ENCODE results near the gene RAD51B.
A peak's percentile ranks its signal among the peaks of the same experiment; 100 is the strongest.
"Not testable (repeated sequence)": the region's sequence is repeated elsewhere in the genome, so short reads cannot be mapped to it uniquely, and the experiment has no call there.

The RAD51B gene

DNA sequence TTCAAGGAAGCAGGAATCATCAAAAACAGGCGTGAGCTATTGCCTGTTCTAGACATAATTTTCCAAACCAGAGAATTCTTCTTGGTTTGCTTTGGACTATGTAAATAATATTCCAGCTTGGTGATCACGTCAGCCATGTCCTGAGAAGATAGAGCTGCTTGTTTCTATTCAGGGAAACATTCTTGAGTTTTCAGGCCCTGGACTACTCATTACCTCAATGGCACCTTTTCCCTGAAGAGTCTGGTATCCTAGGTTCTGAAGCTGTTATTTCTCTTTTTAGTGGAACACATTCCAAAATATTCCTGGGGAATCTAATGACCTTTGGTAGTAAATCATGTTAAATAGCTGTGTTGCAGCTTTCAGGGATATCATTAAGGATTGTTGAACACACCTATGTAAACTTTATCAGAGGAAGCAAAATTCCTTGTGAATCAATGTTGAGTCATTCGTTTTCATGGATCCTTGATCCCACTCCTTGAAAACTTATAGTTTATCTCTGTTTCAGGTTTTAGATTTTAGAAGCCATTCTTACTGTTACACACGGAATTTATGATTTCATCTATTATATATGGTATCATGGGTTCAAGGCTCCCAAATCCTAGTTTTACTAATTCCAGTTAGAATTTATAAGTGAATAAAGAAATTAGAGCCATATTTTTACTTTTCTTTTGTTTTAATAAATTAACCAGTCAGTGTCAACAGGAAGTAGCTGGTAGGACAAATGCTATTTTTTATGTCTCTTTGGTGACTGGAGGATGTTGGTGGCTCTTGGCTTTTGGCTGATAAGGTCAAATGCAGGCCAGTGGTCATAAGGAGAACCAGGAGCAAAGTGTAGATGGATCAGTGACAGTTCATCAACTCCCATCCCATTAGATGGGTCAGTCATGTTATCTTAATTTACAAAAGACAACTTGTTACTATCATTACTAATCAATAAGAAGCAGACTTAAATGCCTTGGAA is 593.2 kb downstream of the RAD51B start:
- DNase-seq (ENCODE audit: low read depth), result no peak

DNA sequence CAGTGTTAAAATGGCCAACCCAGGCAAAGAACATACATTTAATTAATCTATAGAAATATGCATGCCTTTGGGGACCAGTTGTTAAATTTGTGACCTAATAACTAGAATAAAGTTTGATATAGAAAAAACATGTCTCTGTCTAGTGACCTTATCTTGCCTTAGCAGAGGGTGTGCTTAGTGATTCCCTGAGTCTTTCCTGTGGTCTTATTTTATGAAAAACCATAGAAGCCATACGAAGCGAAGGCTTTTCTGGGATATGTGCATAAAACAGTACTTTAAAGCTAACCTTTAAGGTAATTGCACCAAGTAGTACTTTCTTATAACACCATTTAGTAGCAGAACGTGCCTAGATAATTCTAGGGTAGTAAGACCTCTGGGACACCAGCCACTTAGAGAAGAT is 593.9 kb downstream of the RAD51B start:
- no peak for DNase-seq (ENCODE audit: low read depth)

DNA sequence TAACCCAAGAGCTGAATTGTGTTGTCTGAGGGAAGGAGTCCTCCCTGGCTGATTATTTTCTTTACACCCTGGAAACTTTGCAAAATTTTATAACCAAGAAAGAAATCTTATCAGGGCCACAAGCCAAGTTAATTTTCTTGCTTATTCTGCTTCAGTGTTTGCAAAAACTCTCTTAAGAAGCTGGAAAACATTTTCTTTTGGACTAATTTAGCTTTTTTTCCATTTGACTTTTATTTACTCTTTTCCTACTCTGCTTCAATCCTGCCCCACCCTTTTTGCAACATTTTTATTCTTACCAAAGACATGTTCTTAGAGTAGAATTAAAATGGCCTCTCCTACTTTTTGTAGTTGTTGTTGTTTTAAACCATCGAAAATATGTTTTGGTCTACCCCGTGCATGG is 594.5 kb downstream of the RAD51B start:
- DNase-seq (ENCODE audit: low read depth), result no peak

DNA sequence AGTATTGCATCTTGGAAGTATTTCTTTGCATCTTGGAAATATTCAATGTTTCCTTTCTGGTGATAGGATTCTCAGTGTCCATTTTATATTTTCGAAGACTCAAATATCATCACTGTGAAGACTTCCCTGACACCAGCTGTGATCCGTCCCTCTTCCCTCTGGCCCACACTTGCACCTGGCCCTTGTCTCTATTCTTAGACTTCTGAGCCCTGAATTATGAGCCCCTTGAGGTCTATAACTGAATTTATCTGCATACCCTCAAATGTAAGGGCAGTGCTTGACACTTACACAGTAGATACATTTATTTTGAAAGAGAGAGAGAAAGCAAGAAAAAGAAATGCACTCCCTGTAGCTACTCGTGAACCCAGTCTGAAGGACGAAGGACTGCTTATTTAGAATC is 596.6 kb downstream of the RAD51B start:
- no peak for DNase-seq (ENCODE audit: low read depth)

DNA sequence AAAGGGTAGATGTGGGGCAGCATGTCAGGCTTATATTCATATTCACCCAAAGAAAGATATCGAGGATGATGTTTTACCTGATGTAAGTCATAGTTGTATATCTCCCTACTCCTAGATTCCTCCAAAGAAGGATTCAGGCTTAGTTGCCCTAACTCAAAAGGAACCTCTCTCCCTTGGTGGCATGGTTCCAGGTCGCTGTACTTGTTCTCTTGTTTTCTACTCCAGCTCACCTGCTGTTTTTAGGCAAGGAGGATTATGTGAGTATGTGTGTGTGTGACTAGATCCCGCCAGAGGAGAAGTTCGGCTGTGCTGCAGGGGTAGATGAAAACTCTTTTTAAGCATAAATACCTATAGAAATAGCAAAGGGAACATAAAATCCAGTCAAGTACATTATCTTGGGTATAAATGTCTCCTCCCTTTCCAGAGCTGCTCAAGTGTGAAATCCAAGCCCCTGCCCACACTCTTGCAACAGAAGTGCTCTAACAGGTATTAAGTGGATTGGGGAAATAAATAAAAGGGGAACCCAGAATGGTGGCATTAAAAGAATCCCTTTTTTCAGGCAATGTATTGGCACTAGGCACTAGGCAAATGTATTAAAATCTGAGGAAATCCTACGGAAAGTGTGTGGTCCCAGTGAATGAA is 597.6 kb downstream of the RAD51B start:
- no peak for DNase-seq (ENCODE audit: low read depth)

DNA sequence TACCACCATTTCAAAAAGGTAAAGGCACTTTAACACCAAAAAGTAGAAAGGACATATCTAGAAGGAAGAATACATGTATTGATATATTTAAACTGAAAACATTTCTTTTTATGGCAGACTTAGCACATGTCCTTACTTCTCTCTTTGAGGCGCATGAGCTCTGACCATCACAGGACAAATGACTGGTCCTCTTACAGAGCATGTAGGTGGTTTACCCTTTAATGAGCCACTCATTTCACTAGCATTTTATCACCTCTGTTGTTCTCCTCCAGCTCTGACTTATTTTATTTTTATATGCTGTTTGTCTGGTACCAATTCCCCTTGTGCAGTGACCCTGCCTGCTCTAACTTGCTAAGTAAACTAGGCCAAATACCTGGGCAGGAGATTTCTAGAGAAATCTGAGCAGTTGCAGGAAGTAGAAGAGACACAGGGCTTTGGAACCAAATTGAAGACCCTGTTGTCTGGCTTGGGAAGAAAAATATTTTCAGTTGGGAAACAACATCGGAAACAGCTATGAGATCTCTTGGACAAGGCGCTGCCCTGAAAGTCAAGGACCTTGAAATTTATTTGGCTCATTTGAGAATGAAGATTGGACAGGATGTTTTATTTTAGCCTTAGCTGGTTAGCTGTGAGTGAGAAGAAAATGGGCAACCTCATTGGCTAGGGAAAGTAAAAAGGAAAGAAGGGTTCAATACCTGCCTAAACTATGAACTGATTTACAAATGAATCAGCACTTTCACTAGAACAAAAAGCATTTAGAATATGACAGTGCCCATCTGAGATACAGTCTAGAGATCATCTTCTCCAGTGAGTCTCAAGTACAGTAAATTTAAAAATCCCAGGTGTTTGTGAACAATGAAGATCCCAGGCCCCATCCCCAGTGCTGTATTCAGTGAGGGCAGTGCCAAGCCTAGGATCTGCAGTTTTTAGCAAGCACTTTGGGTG is 598.9 kb downstream of the RAD51B start:
- no peak for DNase-seq (ENCODE audit: low read depth)

DNA sequence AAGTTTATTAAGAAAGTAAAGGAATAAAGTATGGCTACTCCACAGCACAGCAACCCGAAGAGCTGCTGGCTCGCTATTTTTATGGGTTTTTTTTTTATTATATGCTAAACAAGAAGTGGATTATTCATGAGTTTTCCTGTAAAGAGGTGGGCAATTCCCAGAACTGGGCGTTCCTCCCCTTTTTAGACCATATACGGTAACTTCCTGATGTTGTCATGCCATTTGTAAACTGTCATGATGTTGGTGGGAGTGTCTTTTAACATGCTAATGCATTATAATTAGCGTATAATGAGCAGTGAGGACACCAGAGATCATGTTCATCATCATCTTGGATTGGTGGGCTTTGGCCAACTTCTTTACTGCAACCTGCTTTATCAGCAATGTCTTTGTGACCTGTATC is 600.8 kb downstream of the RAD51B start:
- no peak for DNase-seq (ENCODE audit: low read depth)

DNA sequence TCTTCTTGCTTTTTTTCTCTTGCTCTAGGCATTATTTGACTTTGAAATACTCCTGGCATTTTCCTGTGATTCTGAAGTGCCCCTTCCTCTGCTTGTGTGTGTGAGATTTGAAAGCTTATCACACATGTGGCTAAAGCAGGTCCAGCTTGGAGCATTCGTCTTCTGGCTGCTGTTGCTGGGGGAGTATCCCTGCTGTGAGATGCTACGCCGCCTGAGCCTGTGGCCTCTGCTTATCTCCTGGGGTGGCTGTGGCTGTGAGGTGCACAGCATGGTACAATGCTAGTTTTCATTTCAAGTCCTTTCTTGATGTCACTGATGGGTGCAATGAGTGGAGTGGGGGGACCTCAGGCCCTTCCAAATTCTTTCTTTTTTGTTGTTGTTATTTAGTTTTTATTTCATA is 601.5 kb downstream of the RAD51B start:
- DNase-seq (ENCODE audit: low read depth), result no peak

DNA sequence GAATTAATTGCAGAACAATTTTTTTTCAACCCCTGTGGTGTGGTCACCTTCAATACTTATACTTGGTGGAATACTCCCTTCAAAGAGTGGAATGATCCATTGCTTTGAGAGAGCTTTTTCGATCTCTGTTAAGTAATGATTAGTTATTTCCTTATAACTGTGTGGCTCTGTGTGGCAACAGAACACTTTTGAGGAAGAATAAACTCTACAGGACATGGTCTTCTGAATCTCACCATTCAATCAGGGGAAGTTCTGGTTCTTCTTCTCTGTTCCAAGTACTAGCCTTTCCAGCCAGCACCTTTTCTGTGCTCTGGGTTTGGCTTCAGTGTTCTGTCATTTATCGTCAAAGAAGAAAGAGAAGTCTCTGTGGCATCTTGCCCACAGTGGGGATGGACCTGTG is 604.1 kb downstream of the RAD51B start:
- no peak for DNase-seq (ENCODE audit: low read depth)

DNA sequence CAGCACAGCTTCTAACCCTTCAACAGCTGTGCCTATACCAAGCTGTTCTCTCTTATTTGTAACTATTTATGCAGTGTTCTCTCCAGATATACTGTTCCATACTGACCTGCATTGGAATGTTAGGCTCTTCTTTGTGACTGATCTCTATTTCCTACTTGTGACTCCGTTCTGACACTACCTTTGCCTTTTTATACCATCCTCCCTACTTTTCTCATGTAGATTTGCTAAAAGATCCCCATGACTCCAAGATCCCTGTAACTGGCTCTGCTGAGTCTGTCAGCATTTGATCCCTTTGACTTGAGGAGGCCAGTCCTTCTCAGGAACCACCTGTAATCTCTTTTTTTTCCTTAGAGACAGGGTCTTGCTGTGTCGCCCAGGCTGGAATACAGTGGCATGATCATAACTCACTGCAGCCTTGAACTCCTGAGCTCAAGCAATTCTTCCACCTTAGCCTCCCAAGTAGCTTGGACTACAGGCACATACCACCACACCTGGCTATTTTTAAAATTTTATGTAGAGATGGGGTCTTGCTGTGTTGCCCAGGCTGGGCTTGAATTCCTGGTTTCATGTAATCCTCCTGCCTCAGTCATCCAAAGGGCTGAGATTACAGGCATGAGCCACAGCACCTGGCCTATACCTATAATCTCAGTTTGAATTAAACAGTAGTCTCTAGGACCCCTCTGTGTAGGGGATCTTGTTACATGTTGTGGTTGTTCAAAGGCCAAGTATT is 605.0 kb downstream of the RAD51B start:
- DNase-seq (ENCODE audit: low read depth), result no peak

DNA sequence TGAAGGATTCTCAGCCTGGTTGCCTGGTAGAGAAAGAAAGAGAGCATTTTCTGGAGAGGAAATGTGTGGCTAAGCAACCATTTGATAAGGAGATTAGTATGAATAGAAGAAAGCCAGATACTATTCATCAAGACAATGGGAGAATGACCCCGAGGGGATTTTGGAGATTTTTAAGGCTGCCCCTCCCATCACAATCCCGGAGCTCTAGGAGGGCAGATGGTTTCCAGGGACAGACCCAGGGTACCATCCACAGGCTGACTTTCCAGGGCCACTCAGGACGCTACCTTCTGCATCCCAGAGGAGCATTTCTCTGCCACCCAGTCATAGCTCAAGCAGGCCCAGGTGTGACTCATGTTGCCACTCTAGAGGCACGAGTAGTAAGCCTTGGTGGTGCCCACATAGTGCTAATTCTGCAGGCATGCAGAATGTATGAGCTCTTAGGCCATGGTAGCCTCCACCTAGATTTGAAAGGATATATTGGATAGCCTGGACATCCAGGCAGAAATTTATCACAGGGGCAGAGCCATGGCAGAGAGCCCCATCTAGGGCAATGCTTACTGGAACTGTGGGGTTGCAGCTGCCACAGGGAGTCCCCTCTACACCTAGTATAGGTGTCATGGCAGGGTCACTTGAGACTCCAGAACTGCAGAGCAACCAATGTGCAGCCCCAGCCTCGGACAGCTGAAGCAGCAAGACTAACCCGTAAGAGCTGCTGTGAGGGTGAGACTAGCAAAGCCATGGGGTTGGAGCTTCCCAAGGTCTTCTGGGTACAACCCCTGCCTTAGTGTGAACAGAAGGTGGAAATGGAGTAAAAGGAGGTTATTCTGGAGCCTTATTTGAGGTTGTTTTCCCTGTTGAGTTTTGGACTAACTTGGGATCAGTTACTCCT is 607.3 kb downstream of the RAD51B start:
- no peak for DNase-seq (ENCODE audit: low read depth)

DNA sequence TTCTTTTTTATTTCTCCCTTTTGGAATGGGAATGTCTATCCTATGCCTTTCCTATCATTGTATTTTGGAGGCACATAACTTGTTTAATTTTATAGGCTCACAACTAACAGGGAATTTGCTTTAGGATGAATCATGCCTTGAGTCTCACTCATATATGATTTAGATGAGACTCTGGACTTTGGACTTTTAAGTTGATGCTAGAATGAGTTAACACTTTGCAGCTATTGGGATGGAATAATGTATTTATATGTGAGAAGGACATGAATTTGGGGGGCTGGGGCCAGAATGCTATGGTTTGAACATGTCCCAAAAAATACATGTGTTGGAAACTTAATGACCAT is 607.9 kb downstream of the RAD51B start:
- no peak for DNase-seq (ENCODE audit: low read depth)

DNA sequence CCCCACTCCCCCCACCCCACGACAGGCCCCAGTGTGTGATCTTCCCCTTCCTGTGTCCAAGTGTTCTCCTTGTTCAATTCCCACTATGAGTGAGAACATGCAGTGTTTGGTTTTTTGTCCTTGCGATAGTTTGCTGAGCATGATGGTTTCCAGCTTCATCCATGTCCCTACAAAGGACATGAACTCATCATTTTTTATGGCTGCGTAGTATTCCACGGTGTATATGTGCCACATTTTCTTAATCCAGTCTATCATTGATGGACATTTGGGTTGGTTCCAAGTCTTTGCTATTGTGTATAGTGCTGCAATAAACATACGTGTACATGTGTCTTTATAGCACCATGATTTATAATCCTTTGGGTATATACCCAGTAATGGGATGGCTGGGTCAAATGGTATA is 609.3 kb downstream of the RAD51B start:
- not testable (repeated sequence) for DNase-seq (ENCODE audit: low read depth)

DNA sequence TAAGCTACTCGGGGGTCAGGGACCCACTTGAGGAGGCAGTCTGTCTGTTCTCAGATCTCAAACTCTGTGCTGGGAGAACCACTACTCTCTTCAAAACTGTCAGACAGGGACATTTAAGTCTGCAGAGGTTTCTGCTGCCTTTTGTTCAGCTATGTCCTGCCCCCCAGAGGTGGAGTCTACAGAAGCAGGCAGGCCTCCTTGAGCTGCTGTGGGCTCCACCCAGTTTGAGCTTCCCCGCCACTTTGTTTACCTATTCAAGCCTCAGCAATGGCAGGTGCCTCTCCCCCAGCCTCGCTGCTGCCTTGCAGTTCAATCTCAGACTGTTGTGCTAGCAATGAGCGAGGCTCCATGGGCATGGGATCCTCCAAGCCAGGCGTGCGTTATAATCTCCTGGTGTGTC is 614.6 kb downstream of the RAD51B start:
- DNase-seq (ENCODE audit: low read depth), result not testable (repeated sequence)

DNA sequence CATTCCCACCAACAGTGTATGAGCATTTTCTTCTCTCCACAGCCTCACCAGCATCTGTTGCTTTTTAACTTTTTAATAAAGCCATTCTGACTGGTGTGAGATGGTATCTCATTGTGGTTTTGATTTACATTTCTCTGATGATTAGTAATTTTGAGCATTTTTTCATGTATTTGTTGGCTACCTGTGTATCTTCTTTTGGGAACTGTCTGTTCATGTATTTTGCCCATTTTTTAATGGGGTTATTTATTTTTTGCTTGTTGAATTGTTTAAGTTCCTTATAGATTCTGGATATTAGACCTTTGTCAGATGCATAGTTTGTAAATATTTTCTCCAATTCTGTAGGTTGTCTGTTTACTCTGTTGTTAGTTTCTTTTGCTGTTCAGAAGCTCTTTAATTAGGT is 616.1 kb downstream of the RAD51B start:
- DNase-seq (ENCODE audit: low read depth), result not testable (repeated sequence)

DNA sequence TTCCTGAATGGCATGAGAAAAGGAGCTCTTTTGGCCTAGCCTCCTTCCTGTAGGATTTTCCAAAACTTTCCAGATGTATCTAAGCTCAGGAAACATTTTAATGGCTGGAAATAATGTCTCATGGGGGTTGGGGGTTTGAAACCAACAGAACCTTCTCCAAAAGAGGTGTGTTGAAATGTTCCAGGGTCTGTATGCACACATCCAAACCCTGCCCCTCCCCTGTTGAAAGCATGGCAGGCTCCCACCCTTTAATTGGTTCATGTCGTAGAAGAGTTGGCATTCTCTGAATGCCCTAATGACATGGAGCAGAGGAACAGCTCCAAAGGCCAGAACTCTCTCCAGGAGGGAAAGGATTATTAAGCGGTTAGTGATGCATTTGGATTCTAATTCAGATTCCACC is 620.1 kb downstream of the RAD51B start:
- DNase-seq (ENCODE audit: low read depth), result no peak

DNA sequence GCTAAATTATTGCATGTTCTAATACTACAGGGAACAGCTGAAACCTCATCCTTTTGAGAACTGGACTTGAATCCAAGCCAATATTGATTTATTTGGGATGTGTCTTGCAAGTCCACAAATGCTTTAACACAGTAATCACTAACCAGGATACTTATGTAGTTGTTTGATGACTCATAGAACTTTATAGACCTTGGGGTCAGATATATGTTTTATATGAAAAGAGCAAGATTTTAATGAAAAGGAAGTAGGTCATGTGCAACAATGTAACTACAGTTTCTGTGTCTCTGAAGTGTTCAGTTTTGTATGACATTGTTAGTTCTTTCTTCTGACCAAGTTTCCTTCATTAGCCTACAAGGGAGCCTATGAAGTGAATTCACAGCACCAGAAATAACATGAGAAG is 621.2 kb downstream of the RAD51B start:
- no peak for DNase-seq (ENCODE audit: low read depth)

DNA sequence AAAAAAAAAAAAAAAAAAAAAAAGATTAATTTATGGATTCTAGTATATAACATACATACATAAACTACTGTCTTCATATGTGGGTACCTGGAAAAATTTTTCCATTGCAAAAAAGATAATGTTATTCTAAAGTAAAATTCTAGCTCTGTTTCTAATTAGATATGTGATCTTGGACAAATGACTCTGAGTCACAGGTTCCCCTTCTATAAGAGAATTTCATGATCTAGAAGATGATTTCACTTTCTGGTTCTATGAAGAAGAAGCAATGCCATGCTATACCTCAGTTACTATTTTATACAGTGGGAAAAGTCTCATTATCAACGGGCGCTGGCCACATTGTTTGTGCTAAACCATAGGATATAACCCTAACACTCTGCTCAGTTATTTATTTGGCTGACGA is 622.0 kb downstream of the RAD51B start:
- no peak for DNase-seq (ENCODE audit: low read depth)

DNA sequence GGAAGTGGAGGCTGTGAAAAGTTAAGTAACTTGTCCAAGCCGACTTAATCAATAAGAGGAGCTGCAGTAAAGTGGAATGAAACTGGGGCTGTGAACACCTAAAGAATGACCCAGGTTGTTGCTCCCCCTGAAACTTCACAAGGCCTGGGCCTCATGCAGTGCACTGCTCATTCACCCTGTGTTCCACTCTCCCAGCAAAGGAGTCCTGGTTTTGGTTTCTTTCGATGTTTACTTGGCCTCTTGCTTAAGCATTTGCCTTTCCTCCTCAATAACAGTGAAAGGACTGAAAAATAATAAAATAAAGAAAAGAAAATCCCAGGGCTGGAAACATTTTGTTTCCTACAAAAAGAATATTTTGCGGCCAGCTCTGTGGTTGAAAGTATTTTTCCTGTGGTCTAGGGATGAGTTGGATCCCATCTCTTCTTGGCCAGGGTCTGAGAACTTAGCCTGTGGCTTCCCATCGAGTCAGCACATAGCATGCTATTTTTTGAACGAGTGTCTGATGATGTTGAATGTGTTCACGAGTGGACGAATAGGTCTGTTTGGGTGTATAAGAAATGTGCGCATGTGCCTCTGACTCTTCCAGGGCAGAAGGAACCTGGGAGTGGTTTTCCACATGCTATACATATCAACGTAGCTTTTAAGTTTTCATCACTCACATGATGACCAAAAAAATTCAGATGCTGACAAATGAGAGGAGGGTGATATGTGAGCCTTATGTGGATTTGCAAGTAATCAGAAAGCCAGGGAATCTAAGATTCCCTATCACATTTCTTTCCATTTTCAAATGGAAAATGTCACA is 623.5 kb downstream of the RAD51B start:
- DNase-seq (ENCODE audit: low read depth), result peak; percentile 91

All from stromal cell of bone marrow (primary cell).